K562 (cell line): ENCODE results near the gene ARL10.

ENCODE experiments used
- CTCF ChIP-seq, 3 experiments: IDR thresholded peaks in 2 of 3; conservative IDR thresholded peaks in 1 of 3; 2 replicates each; pipeline ENCODE4 v1.5.1; 2011 to 2012; ENCODE audit warnings: low read length in 3 of 3, mild to moderate bottlenecking in 3 of 3, control low read depth in 2 of 3, improper control_type of control experiment in 1 of 3, inconsistent platforms in 1 of 3, low read depth in 1 of 3, mixed read lengths in 1 of 3, moderate library complexity in 1 of 3; ENCODE audit not compliant: insufficient read depth in 2 of 3
- FOXK1 ChIP-seq: sonication (generic); formaldehyde crosslinking; IDR thresholded peaks from 2 replicates; pipeline ENCODE4 v1.8.0; 2022; ENCODE audit warnings: missing genetic modification reagents, mild to moderate bottlenecking, borderline replicate concordance
- HDAC6 ChIP-seq: IDR thresholded peaks from 2 replicates; pipeline ENCODE4 v1.6.1; 2012; ENCODE audit warnings: low read depth, mild to moderate bottlenecking, control low read depth, inconsistent platforms, low read length, moderate library complexity
- HIVEP1 ChIP-seq: fragments of 250-450 bp; sonication (Bioruptor Pico); IDR thresholded peaks from 2 replicates; pipeline ENCODE4 v1.4.0; 2020; ENCODE audit warnings: mild to moderate bottlenecking
- POLR2A ChIP-seq: fragments of 450-650 bp; conservative IDR thresholded peaks from 2 replicates; pipeline ENCODE4 v1.6.1; 2016
- POLR2AphosphoS5 ChIP-seq: IDR thresholded peaks from 2 replicates; pipeline ENCODE4 v1.6.1; 2011; ENCODE audit warnings: mild to moderate bottlenecking, low read depth, low read length, moderate library complexity; ENCODE audit not compliant: control insufficient read depth, insufficient read depth
- SAP30 ChIP-seq: fragments of 200-600 bp; sonication (generic); IDR thresholded peaks from 2 replicates; pipeline ENCODE4 v1.6.1; 2012; ENCODE audit warnings: borderline replicate concordance, low read depth, mild to moderate bottlenecking, moderate library complexity, low read length, control low read depth, inconsistent platforms; ENCODE audit not compliant: insufficient read depth, poor library complexity, severe bottlenecking
- SRF ChIP-seq, 2 experiments: fragments of 250-450, 450-650 bp in 1 of 2; sonication (Bioruptor Pico) in 1 of 2; sonication (generic) in 1 of 2; formaldehyde crosslinking; IDR thresholded peaks; 2 replicates each; pipeline versions ENCODE4 v1.5.0 to v1.5.1; 2020 to 2022; ENCODE audit warnings: mild to moderate bottlenecking in 1 of 2, missing genetic modification reagents in 1 of 2
- TAF1 ChIP-seq: IDR thresholded peaks from 2 replicates; pipeline ENCODE4 v1.6.1; 2011; ENCODE audit warnings: mild to moderate bottlenecking, low read length, moderate library complexity; ENCODE audit not compliant: insufficient read depth, control insufficient read depth, severe bottlenecking; ENCODE audit errors: extremely low read depth
- USF1 ChIP-seq: sonication (generic); formaldehyde crosslinking; IDR thresholded peaks from 2 replicates; pipeline ENCODE4 v1.9.0; 2022; ENCODE audit warnings: mild to moderate bottlenecking, missing genetic modification reagents

GRCh38 chr5:176394096-176394495, 28.8 kb downstream of the ARL10 start:
- TF ChIP-seq SRF (CRISPR knock-in tag; IDR thresholded peaks at IDR 0.05) (no peak), SAP30 (no peak), TAF1 (no peak), CTCF (IDR thresholded peaks at IDR 0.05 in 2 of 3, conservative IDR thresholded peaks at IDR 0.05 in 1 of 3; ENCODE audit: insufficient read depth in 2 of 3, low read depth in 1 of 3, low read length in 3 of 3) (no peak), USF1 (CRISPR knock-in tag) (no peak), POLR2A (no peak), POLR2AphosphoS5 (no peak), HDAC6 (no peak), FOXK1 (CRISPR knock-in tag) (no peak), HIVEP1 (no peak)
